NCI-H1105 (cell line): ENCODE results near the gene CRLF1.
A peak's percentile ranks its signal among the peaks of the same experiment; 100 is the strongest.
"Not testable (repeated sequence)": the region's sequence is repeated elsewhere in the genome, so short reads cannot be mapped to it uniquely, and the experiment has no call there.

Source experiments
- DNase-seq: peaks from one replicate; lab custom pipeline; 2025; lab: John Stamatoyannopoulos, UW

CRLF1 gene

GRCh38 chr19:18592732-18593131 lies 13.9 kb downstream of the CRLF1 start:
- not testable (repeated sequence) for DNase-seq

GRCh38 chr19:18591735-18592385 lies 14.7 kb downstream of the CRLF1 start:
- no peak for DNase-seq

- DNase-seq: peak; percentile 97
These were observed 16.0 kb downstream of the CRLF1 start for GRCh38 chr19:18590273-18591272.

GRCh38 chr19:18589380-18590272 lies 17.0 kb downstream of the CRLF1 start:
- peak; percentile 93 for DNase-seq

GRCh38 chr19:18588611-18589379 lies 17.8 kb downstream of the CRLF1 start, which contains the start of gene REX1BD:
Gene REX1BD, plus strand, starts transcription at chr19:18588798. Its CDS starts 4 bp downstream, at chr19:18588802.
- peak; percentile 76 for DNase-seq

- no peak for DNase-seq
These were observed 18.5 kb downstream of the CRLF1 start for GRCh38 chr19:18587962-18588610.

GRCh38 chr19:18587561-18587960 lies 19.0 kb downstream of the CRLF1 start:
- no peak for DNase-seq

- no peak for DNase-seq
These were observed 20.3 kb downstream of the CRLF1 start for GRCh38 chr19:18586306-18586705.

GRCh38 chr19:18580311-18580710 lies 26.3 kb downstream of the CRLF1 start:
- no peak for DNase-seq

GRCh38 chr19:18577365-18577914 lies 29.2 kb downstream of the CRLF1 start:
- no peak for DNase-seq

- no peak for DNase-seq
These were observed 30.2 kb downstream of the CRLF1 start for GRCh38 chr19:18576383-18576782.

GRCh38 chr19:18574691-18575291 lies 31.8 kb downstream of the CRLF1 start:
- no peak for DNase-seq

GRCh38 chr19:18571564-18572344 lies 34.8 kb downstream of the CRLF1 start, which contains the start of gene UBA52:
Gene UBA52, plus strand, starts transcription at chr19:18571857. Its CDS starts 1,444 bp downstream, at chr19:18573301.
- DNase-seq: peak; percentile 97

GRCh38 chr19:18568367-18568766 lies 38.2 kb downstream of the CRLF1 start:
- DNase-seq: no peak

GRCh38 chr19:18566953-18567352 lies 39.6 kb downstream of the CRLF1 start:
- DNase-seq: no peak

GRCh38 chr19:18562086-18562485 lies 44.5 kb downstream of the CRLF1 start:
- no peak for DNase-seq

- DNase-seq: no peak
These were observed 46.9 kb downstream of the CRLF1 start for GRCh38 chr19:18559685-18560084.

- no peak for DNase-seq
These were observed 48.0 kb downstream of the CRLF1 start for GRCh38 chr19:18558604-18559003.

GRCh38 chr19:18558202-18558555 lies 48.4 kb downstream of the CRLF1 start:
- no peak for DNase-seq
